Upper lobe of right lung (tissue), 1 donor: ENCODE measurements around the gene PACRG. TPM values are rescaled to one million over a fixed set of nuclear protein-coding genes. Genes with fewer than 3 reads are reported as not detected.

ENCODE experiments used
- ATAC-seq: fragments of 200-7000 bp; cut with Tn5 transposase; one replicate; pipeline ENCODE4 v1.9.1; 2020; ENCODE audit warnings: mild to moderate bottlenecking, moderate library complexity
- DNase-seq: peaks from one replicate; pipeline ENCODE4 v3.0.0-alpha.2; 2020
- H3K27ac ChIP-seq: fragments of 200-600 bp; one replicate; pipeline ENCODE4 v1.8.0; 2022
- H3K27me3 ChIP-seq: fragments of 200-600 bp; one replicate; pipeline ENCODE4 v1.8.0; 2022; ENCODE audit warnings: mild to moderate bottlenecking
- H3K36me3 ChIP-seq: fragments of 200-600 bp; one replicate; pipeline ENCODE4 v1.8.0; 2022
- H3K4me1 ChIP-seq: fragments of 200-600 bp; one replicate; pipeline ENCODE4 v1.8.0; 2022
- H3K4me3 ChIP-seq: fragments of 200-600 bp; one replicate; pipeline ENCODE4 v1.8.0; 2022; ENCODE audit warnings: mild to moderate bottlenecking
- H3K9me3 ChIP-seq: fragments of 200-600 bp; one replicate; pipeline ENCODE4 v1.8.0; 2022
- intact Hi-C: fragments of 100-400 bp; cut with DNase I; formaldehyde crosslinking; loops from one replicate; pipeline ENCODE4 v1.11.0; 2022
- total RNA-seq: library from RNA; stranded (reverse); fragmentation: NEBNext Ultra II Directional; extraction: Animal tissue kit (Norgen Biotek cat#: 25700); gene quantifications from one replicate; pipeline ENCODE4 v1.2.1, GENCODE V29; 2021
- TF ChIP-seq, protein P1 (sequence below): fragments of 200-600 bp; IDR thresholded peaks from one replicate; pipeline ENCODE4 v1.8.0; 2022; ENCODE audit warnings: antibody characterized with exemption
- donor health status: DM: no; HTN: yes; CAD: no; lungs with severe emphysema.

The PACRG gene
- total RNA-seq, 1 donor from 2014 or later = 1.5 TPM

GRCh38 chr6:163356324-163356723 lies 628.5 kb downstream of the PACRG start:
- TF ChIP-seq, protein P1, sequence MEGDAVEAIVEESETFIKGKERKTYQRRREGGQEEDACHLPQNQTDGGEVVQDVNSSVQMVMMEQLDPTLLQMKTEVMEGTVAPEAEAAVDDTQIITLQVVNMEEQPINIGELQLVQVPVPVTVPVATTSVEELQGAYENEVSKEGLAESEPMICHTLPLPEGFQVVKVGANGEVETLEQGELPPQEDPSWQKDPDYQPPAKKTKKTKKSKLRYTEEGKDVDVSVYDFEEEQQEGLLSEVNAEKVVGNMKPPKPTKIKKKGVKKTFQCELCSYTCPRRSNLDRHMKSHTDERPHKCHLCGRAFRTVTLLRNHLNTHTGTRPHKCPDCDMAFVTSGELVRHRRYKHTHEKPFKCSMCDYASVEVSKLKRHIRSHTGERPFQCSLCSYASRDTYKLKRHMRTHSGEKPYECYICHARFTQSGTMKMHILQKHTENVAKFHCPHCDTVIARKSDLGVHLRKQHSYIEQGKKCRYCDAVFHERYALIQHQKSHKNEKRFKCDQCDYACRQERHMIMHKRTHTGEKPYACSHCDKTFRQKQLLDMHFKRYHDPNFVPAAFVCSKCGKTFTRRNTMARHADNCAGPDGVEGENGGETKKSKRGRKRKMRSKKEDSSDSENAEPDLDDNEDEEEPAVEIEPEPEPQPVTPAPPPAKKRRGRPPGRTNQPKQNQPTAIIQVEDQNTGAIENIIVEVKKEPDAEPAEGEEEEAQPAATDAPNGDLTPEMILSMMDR = no peak
- no peaks in the 10 kb centered on the region for H3K27me3 ChIP-seq
- DNase-seq (peak; percentile 78), ATAC-seq (peak; percentile 79)
- H3K4me1 ChIP-seq = peaks cover 20% of the 10 kb centered on the region
- H3K9me3 ChIP-seq = no peaks in the 10 kb centered on the region
- H3K27ac ChIP-seq = peak overlapping the region; percentile 66
- H3K36me3 ChIP-seq = no peaks in the 10 kb centered on the region
- no peak overlapping the region for H3K4me3 ChIP-seq
- intact Hi-C loops = no loop called here

DNA sequence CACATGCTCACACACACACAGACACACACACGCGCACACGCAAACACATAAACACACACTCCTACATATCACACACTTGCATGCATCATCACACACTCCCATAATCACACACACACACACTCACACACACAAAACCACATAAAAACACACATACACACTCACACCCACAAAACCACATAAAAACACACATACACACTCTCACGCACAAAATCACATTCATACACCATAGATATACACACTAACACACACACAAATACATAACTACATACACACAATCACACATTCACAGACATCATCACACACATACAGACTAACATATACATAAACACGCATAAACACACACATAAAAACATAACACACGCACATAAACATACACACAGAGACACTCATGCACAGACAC lies 629.0 kb downstream of the PACRG start:
- H3K4me3 ChIP-seq = no peak overlapping the region
- TF ChIP-seq, protein P1 = no peak
- ATAC-seq = no peak

DNA sequence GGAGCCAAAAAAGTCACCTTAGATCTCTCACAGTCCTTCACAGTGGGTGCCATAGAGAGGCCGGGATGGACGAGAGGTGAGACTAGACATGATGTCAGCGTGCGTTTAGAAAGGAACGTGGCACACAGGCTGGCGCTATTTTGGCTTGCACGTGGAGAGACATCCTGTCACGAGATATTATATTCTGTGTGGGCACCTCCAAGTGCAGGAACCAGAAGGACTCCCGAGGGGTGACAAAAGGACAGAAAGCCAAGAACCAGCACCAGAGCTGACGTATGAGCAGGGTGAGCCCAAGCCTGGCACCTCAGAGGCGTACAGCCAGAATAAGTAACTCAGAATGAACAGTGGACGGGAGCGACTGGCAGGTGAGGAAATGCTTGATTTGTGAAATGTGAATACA lies 636.9 kb downstream of the PACRG start:
- no peak overlapping the region for H3K27ac ChIP-seq
- no peaks in the 10 kb centered on the region for H3K27me3 ChIP-seq
- H3K4me1 ChIP-seq = no peaks in the 10 kb centered on the region
- TF ChIP-seq, protein P1 = no peak
- ATAC-seq (no peak), DNase-seq (no peak)
- H3K36me3 ChIP-seq = no peaks in the 10 kb centered on the region
- intact Hi-C loops = no loop called here
- H3K9me3 ChIP-seq = no peaks in the 10 kb centered on the region
- no peak overlapping the region for H3K4me3 ChIP-seq

More for the DNA sequence above, 629.0 kb downstream of the PACRG start:
- Histone ChIP-seq H3K27ac (peak overlapping the region; percentile 66), H3K27me3 (no peaks in the 10 kb centered on the region), H3K4me1 (peaks cover 20% of the 10 kb centered on the region), H3K9me3 (no peaks in the 10 kb centered on the region), H3K36me3 (no peaks in the 10 kb centered on the region)
- intact Hi-C loops = no loop called here
- no peak for DNase-seq

Other genes with a start within 250 kb of the PACRG start
- gene PRKN, start 208 bp upstream of the PACRG start, total RNA-seq = 2.7 TPM